HG03460 (cell line): ENCODE results near the gene LDLRAD4.

Experiments
- ATAC-seq: cut with Tn5 transposase; IDR thresholded peaks from one replicate; pipeline ENCODE4 v1.9.1; 2021; ENCODE audit not compliant: unreplicated experiment

LDLRAD4 gene

GRCh38 chr18:13280070-13280795 lies 61.7 kb downstream of the LDLRAD4 start:
- no peak for ATAC-seq

- no peak for ATAC-seq
These were observed 62.8 kb downstream of the LDLRAD4 start for GRCh38 chr18:13281406-13281805.

DNA sequence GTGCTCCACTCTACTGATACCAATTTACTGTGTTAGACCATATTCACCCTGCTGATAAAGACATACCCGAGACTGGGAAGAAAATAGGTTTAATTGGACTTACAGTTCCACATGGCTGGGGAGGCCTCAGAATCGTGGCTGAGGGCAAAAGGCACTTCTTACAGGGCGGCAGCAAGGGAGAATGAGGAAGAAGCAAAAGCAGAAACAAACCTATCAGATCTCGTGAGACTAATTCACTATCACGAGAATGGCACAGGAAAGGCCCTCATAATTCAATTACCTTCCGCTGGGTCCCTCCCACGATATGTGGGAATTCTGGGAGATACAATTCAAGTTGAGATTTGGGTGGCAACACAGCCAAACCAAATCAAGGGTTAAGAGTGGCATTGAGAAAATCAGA lies 65.2 kb downstream of the LDLRAD4 start:
- no peak for ATAC-seq

- ATAC-seq = no peak
These were observed 65.9 kb downstream of the LDLRAD4 start for GRCh38 chr18:13284330-13285027.

- ATAC-seq = no peak
These were observed 67.3 kb downstream of the LDLRAD4 start for GRCh38 chr18:13285874-13286273.

GRCh38 chr18:13286456-13287125 lies 68.0 kb downstream of the LDLRAD4 start:
- no peak for ATAC-seq

DNA sequence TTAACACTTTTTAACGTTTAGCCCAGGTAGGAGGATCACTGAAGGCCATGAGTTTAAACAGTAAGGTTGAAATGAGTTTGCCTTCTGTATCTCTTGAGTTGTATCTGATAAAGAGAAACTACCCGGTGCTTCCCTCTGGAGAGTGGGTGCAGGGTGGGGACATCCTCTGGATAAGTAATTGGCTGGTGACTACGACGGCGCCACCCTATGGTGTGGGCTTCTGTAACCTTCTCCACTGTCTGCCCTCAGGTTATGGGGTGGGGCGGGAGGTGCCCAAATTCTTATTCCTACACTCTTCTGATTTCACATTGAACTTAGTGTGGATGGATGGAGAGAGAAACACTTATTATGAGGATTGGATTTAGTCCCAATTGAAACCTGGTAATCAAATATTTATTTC lies 68.8 kb downstream of the LDLRAD4 start:
- no peak for ATAC-seq

DNA sequence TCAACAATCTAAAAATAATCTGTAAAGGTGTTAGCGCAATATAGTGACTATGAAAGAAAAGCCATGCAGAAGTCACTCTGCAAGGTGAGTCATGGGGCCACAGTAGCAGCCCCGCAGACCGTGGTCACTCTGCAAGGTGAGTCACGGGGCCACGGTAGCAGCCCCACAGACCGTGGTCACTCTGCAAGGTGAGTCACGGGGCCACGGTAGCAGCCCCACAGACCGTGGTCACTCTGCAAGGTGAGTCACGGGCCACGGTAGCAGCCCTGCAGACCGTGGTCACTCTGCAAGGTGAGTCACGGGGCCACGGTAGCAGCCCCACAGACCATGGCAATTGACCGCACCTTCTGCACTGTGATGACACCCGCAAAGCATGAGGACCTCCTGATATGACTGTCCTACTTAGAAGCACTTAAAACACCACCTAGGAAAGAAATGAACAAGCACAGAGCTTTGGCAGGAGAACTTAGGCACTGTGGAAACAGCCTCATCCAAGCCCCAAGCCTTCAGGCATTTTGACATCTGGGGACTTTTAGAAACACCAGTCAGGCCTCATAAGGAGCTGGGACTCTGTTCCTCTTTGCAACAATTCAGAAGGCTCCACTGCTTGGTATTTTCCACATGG lies 70.1 kb downstream of the LDLRAD4 start:
- no peak for ATAC-seq

DNA sequence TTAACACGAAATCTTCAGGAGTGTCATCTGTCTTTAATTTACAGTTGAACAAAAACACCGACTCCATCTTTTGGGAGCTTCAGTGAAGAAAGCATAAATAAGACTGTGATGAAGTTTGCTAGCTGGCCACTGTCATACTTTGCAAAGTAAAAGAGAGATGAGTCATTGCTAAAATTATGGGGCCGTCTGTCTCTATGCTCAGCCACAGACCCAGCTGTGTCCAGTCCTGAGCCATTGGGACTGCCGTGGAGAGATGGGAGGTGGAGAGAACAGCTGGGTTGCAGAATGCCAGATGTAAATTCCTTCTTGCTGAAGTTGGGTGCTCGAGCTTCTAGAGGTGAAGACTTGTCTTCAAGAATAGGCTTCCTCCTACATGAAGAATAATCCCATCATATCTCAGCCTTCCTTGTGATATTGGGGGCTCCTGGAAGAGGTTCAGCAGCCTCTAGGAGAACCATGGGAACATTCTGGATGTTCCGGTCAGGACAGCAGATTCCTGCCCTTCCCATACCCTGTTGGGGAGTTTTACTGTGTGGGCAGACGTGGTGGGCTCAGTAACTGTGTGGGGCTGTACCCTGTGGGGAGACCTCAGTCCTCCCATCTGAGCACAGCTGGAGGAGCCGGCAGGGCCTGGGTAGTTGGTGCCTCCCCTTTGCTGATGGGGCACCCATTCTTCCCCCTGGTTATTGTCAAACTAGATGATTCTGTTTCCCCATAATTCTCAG lies 71.1 kb downstream of the LDLRAD4 start:
- ATAC-seq = no peak

GRCh38 chr18:13290856-13291271 lies 72.3 kb downstream of the LDLRAD4 start:
- ATAC-seq = no peak

DNA sequence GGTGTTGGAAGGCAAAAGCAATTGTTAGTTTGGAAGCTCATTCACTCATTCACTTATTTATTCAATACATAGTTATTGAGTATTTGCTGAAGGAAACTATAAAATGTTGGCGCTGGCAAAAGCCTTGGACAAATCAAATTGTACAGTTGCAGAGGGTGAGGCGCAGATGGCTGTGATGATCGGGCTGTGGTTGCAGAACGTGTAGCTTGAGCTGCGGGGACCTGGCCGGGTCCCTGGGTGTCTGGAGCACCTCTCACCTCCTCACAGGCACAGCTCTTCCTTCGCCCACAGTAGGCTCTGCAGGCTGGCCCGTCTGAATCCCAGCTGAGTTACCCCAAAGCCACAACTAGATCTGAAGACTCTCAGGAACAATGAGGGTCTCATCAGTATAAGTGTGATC lies 72.7 kb downstream of the LDLRAD4 start:
- no peak for ATAC-seq

DNA sequence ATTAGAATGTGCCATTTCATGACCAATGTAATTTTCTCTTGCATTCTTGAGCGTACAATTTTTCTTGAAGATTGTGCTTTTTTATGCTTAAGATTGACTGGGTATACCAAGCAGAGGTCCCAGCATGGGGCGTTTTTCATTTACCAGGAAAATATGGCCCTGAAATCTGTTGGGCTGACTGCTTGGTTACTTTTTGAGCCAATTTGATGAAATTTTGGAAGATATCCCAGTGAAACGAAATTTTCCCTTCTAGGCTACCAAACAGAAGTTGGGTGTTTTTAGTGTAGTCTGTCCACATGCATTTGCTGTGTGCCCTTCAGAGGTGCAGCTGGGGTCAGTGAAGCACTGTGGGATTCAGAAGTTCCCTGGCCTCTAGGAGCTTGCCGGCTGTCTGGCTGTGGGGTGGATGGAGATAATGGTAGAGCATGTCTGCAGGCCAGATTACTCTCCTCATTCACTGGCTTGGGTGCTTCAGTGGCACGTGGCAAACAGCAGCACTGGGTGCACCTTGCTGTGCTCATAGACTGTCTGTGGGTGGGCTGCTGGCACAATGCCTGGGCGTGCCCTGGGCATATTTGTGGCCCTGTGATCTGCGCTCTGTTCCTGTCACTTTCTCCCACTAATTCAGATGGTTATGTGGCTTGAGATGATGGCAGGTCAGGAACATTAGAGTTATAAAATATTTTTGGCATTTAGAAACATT lies 73.3 kb downstream of the LDLRAD4 start:
- ATAC-seq = no peak

DNA sequence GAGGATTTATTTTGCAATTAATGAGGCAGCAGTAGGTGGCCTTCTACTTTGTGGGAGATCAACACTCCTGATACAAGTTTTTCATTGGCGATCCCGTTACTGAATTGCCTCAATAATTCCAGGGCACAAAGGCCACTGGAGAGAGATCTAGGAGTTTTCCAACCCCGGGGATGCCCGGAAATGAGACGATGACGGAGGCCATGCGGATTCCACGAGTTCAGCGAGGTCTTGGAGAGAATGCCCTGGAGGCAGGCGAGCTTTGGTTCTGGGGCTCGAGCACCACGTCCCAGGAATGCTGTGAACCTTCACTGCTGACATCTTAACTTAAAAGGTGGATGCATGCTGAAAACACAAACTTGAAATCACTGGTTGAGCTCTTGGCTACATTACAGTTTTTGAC lies 74.2 kb downstream of the LDLRAD4 start:
- ATAC-seq = no peak

DNA sequence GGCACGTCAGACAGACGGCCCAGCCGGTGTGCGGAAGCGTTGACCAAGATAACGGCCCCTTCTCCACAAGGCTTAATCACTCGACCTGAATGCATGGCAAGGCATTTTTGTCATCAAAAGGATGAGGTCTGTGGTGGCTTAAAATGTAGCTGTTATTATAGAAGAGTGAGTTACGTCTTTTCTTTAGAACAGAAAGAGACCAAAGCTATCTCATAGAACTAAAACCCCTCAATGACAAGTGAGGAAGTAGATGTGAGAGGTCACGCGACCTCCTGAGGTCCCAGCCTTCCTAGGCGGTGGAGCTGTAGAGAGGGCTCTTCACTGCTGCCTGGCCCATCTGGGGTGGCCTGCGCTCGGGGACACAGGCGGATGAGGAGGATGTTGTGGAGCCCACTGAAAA lies 75.7 kb downstream of the LDLRAD4 start:
- no peak for ATAC-seq

- no peak for ATAC-seq
These were observed 77.3 kb downstream of the LDLRAD4 start for GRCh38 chr18:13295894-13296293.

DNA sequence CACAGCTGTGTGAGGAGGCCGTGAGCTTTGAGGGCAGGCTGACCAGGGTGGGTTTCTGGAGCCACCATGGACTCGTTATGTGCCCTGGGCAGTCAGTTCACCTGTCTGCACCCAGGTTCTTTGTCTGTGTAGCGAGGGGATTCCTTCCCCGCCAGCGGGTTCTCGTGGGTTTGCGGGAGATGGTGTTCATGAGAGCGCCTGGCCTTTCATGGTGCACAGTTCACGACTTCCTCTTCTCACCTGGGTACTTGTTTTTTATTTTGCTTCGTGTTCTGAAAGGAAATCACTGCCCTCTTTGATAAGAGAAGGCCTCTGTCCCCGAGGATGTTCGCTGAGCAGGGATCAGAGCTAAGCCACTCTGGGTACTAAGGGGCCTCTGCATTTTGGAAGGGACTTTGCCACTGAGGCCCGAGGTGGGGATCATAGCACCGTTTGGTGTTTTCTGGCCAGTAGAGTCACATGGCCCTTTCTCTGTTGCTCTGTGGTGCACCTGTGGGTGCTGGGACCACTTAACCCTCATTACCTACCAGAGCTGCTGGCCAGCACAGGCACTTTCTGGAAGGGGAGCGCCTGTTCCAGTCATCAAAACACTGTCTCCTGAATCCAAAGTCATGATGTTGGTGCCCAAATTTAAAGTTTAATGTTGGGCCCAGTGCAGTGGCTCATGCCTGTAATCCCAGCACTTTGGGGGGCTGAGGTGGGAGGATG lies 78.5 kb downstream of the LDLRAD4 start:
- ATAC-seq = no peak

- no peak for ATAC-seq
These were observed 79.7 kb downstream of the LDLRAD4 start for GRCh38 chr18:13298262-13298661.

GRCh38 chr18:13300029-13300428 lies 81.5 kb downstream of the LDLRAD4 start:
- no peak for ATAC-seq

DNA sequence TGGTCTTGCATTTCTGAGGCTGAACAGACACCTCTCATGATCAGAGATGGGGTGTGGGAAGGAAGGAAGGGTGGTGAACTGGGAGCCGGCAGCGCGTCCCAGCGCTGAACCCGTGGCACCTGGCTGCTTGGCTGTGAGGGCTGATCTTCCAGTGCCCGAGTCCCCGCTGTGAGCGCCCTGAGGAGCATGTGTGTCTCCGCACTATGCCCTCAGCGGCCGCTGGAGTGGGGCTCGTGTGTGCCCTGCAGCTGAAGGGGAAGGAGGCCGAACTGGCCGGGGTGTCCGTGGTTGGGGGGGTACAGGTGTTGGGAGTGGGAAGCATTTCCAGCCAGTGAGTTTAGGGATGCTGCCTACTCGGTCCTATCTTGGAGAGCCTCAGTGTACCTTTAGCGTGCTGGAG lies 82.2 kb downstream of the LDLRAD4 start:
- ATAC-seq = no peak

GRCh38 chr18:13302040-13302439 lies 83.5 kb downstream of the LDLRAD4 start:
- ATAC-seq = no peak
